WI38 (cell line): ENCODE data around the gene ORC1.

Source experiments
- H3K4me3 ChIP-seq: 2 replicates; pipeline ENCODE4 v1.5.1; 2011; ENCODE audit warnings: low read depth, mild to moderate bottlenecking, control low read depth, low read length
- TF ChIP-seq, protein P1 (sequence below): IDR thresholded peaks from 2 replicates; pipeline ENCODE4 v1.5.1; 2012; ENCODE audit warnings: low read depth, mild to moderate bottlenecking, control low read depth, low read length

Gene ORC1

DNA sequence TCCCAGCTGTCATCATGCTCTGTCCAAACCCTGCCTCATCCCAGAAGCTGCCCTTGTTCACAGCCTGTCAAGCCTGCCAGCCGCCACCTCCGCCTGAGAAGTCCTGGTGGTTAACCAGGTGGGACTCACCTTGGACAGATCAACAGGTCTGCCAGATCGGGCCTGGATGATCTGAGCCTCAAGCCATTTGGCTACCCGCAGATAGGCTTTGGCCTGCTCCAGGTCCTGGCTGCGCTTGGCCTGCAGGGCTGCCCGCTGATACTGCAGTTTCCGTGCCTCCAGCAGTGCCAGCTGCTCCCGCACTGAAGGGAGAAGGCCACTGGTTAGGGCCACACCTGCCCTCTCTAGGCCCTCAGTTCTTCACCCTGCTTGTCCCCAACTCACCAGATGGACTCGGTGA, 46.8 kb downstream of the ORC1 start:
- TF ChIP-seq, protein P1, sequence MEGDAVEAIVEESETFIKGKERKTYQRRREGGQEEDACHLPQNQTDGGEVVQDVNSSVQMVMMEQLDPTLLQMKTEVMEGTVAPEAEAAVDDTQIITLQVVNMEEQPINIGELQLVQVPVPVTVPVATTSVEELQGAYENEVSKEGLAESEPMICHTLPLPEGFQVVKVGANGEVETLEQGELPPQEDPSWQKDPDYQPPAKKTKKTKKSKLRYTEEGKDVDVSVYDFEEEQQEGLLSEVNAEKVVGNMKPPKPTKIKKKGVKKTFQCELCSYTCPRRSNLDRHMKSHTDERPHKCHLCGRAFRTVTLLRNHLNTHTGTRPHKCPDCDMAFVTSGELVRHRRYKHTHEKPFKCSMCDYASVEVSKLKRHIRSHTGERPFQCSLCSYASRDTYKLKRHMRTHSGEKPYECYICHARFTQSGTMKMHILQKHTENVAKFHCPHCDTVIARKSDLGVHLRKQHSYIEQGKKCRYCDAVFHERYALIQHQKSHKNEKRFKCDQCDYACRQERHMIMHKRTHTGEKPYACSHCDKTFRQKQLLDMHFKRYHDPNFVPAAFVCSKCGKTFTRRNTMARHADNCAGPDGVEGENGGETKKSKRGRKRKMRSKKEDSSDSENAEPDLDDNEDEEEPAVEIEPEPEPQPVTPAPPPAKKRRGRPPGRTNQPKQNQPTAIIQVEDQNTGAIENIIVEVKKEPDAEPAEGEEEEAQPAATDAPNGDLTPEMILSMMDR, result no peak
- no peak overlapping the region for H3K4me3 ChIP-seq

DNA sequence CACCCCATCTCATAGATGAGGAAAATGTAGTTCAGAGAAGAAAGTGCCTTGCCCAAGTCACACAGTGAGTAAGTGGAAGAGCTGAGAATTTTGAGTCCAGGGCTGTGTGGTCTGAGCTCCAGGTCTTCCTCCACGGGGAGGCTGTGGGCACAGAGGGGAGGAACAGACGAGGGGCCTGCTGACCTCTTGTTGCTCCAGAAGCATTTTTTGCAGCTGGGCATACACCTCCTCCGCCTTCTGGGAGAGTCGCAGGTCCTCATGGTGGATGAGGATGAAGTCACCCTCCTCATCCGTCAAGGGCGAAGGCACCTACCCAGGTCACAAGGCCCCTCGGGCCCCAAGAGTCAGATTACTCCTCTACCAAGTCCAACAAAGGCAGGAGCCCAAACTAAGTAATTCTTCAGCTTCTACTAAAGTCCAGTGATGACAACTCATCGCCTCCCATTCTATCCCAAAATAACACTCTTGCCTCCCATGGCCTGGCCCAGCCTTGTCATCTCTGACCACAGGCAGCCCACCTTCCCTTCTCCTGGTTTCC, 47.3 kb downstream of the ORC1 start:
- no peak overlapping the region for H3K4me3 ChIP-seq
- TF ChIP-seq, protein P1, result no peak

DNA sequence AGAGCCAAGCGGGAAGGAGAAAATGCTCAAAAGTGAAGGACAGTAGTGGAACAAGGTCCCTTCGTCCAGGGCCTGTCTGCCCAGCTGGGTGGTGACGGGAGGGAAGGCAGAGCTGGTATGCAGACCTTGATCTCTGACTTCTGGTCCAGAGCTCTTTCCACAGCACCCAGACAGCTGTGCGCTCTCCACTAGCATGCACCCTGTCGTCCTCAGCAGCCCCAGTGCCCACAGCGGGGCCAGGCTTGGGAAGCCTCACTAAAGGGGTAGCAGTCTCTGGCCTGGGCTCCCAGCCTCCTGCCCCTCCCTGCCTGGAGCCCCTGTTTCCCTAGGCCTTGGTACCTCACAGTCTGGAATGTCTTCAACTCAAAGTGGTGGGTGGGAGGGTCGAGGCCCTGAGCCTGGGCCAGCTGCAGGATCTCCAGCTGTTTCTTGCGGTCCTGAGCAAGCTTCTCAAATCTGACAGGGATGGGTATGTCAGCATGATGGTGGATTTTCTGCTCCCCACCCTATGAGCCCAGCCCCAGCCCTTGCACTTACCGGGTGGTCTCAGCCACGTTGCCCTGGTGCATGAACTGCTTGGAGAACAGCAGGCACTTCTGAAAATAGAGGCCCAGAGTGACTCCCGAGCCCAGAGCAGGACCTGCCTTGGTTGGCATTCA, 48.2 kb downstream of the ORC1 start:
- TF ChIP-seq, protein P1, result no peak
- H3K4me3 ChIP-seq, result no peak overlapping the region

DNA sequence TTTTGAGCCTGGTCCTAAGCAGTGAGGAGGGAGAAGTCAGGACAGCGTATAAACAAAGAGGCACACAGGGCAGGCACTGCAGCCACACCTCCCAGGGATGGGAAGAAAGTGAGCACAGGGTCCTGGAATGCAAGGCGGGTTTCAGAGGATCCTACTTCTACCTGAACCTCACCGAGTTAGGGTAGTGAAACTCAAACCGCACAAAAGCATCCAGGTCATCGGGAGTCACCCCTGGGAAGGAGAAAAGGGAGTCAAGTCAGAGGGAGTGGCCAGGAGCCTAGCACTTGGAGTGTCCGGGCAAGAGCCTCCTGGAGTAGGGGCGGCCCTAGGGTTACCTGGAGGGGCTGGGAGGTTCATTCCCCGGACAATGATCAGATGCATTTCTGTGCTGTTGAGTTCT, 48.8 kb downstream of the ORC1 start:
- TF ChIP-seq, protein P1, result no peak
- H3K4me3 ChIP-seq, result no peak overlapping the region

DNA sequence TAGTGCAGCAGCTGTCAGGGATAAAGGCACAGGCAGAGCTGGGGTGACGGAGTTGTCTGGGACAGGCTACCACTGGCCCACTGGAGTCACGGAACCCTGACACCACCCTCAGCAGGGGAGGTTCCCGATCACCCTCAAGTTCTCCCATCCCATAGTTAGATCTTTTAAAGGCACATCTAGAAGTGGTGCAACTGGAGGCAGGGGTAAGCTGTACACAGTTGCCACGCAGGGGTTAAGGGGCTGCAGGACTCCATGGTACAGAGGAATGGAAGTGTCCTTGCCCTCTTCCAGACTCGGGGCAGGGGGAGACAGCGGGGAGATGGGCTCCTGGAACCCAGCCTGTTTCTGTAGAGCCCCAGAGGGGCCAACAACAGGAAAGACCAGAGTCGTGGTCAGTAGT, 51.5 kb downstream of the ORC1 start:
- TF ChIP-seq, protein P1, result no peak
- no peak overlapping the region for H3K4me3 ChIP-seq

DNA sequence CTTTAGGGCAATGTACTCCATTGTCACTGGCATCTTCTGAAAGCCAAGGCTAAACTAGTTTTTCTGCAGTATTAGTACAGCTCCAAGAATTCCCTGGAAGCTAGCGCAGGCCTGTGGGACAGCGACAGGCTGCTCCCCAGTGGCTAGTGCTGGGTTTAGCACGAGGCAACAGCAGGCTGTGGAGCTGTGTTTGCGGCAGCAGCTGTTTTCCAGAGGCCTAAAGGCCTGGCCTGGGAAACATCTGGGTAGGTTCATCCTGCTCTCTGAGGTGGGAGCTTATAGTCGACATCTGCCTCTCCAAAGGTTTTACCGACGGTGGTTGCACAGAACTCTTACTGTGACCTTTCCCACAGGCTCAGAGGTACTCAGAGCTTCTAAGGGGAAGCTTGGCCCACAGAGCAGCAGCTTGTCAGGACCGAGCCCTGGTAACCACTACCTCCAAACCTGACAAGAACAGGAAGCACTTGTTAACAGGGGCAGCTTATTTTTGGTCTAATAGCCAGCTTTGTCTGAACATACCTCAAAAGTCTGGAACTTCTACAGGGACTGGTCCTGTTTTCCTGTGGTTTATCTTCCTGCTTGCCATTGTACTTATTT, 55.4 kb downstream of the ORC1 start:
- TF ChIP-seq, protein P1, result peak; percentile 40

DNA sequence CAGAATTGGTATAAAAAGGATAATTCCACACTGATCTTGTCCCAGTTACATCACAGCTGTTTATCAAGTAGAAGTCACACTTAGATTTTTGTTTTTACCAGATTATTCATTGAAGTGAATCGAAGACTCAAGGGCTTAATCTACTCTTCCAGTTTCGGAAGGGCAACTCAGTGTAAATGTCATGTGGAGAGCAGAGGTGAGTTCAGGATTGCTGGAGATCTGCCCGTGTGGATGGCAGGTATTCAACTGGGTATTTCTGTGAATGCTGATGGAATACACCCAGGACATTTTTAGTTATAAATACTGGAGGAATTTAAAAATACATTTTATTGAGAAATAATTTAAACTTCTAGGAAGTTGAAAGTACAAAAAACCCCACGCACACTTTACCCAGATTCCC, 57.6 kb downstream of the ORC1 start:
- TF ChIP-seq, protein P1, result no peak
- H3K4me3 ChIP-seq, result no peak overlapping the region

More for the DNA sequence above, 55.4 kb downstream of the ORC1 start:
- no peak overlapping the region for H3K4me3 ChIP-seq
